HEK293T (cell line): ENCODE data around the gene TRABD2A.

ENCODE experiments used
- CTCF ChIA-PET: fragments of 350-600 bp; formaldehyde crosslinking; extraction: SDS; loops from one replicate; lab custom pipeline; 2021; ENCODE audit warnings: antibody characterized with exemption, inconsistent platforms; lab: Yijun Ruan, JAX
- POLR2A ChIA-PET: fragments of 350-600 bp; formaldehyde crosslinking; extraction: SDS; loops from one replicate; lab custom pipeline; 2020; ENCODE audit warnings: antibody characterized with exemption, inconsistent platforms; lab: Yijun Ruan, JAX
- DNase-seq: peaks from one replicate; pipeline ENCODE4 v3.0.0; 2012; ENCODE audit warnings: mixed read lengths; ENCODE audit errors: extremely low spot score
- ARNT ChIP-seq: fragments of 450-650 bp; IDR thresholded peaks from 2 replicates; pipeline ENCODE4 v1.6.1; 2017; ENCODE audit warnings: mild to moderate bottlenecking
- BHLHE40 ChIP-seq: fragments of 450-650 bp; IDR thresholded peaks from 2 replicates; pipeline ENCODE4 v1.6.1; 2016; ENCODE audit warnings: mild to moderate bottlenecking, moderate library complexity, borderline replicate concordance
- CTBP1 ChIP-seq: fragments of 450-650 bp; IDR thresholded peaks from 2 replicates; pipeline ENCODE4 v1.6.1; 2016; ENCODE audit warnings: borderline replicate concordance
- ELF4 ChIP-seq: fragments of 450-650 bp; IDR thresholded peaks from 2 replicates; pipeline ENCODE4 v1.6.1; 2017; ENCODE audit warnings: antibody characterized with exemption
- FOXA1 ChIP-seq: fragments of 450-650 bp; IDR thresholded peaks from 2 replicates; pipeline ENCODE4 v1.6.1; 2016; ENCODE audit warnings: mild to moderate bottlenecking
- FOXK2 ChIP-seq: fragments of 450-650 bp; IDR thresholded peaks from 2 replicates; pipeline ENCODE4 v1.6.1; 2016; ENCODE audit warnings: mild to moderate bottlenecking
- FOXM1 ChIP-seq: fragments of 450-650 bp; IDR thresholded peaks from 2 replicates; pipeline ENCODE4 v1.6.1; 2017; ENCODE audit warnings: mild to moderate bottlenecking, borderline replicate concordance
- HDGF ChIP-seq: fragments of 450-650 bp; IDR thresholded peaks from 2 replicates; pipeline ENCODE4 v1.6.1; 2017; ENCODE audit warnings: antibody characterized with exemption, borderline replicate concordance
- L3MBTL2 ChIP-seq: fragments of 450-650 bp; conservative IDR thresholded peaks from 2 replicates; pipeline ENCODE4 v1.6.1; 2016; ENCODE audit warnings: mild to moderate bottlenecking
- LEF1 ChIP-seq: fragments of 450-650 bp; IDR thresholded peaks from 2 replicates; pipeline ENCODE4 v1.6.1; 2017; ENCODE audit warnings: mild to moderate bottlenecking, borderline replicate concordance
- NFRKB ChIP-seq: fragments of 450-650 bp; IDR thresholded peaks from 2 replicates; pipeline ENCODE4 v1.6.1; 2016; ENCODE audit warnings: mild to moderate bottlenecking, moderate library complexity
- PKNOX1 ChIP-seq: fragments of 450-650 bp; IDR thresholded peaks from 2 replicates; pipeline ENCODE4 v1.6.1; 2016
- SP1 ChIP-seq: fragments of 450-650 bp; IDR thresholded peaks from 2 replicates; pipeline ENCODE4 v1.6.1; 2017
- SUZ12 ChIP-seq: fragments of 450-650 bp; IDR thresholded peaks from 2 replicates; pipeline ENCODE4 v1.6.1; 2016; ENCODE audit warnings: mild to moderate bottlenecking
- TARDBP ChIP-seq: fragments of 450-650 bp; IDR thresholded peaks from 2 replicates; pipeline ENCODE4 v1.6.1; 2016
- ZNF384 ChIP-seq: fragments of 450-650 bp; IDR thresholded peaks from 2 replicates; pipeline ENCODE4 v1.6.1; 2016

The TRABD2A gene

GRCh38 chr2:84801811-84802210, 79.1 kb downstream of the TRABD2A start:
- DNase-seq: no peak
- no peak for TF ChIP-seq HDGF
- TF ChIP-seq FOXK2: no peak
- TF ChIP-seq FOXM1: no peak
- TF ChIP-seq PKNOX1: no peak
- TF ChIP-seq BHLHE40: no peak
- TF ChIP-seq L3MBTL2: no peak
- no peak for TF ChIP-seq ZNF384
- no peak for TF ChIP-seq FOXA1
- TF ChIP-seq LEF1: no peak
- TF ChIP-seq ARNT: no peak
- no peak for TF ChIP-seq CTBP1
- no peak for TF ChIP-seq NFRKB
- TF ChIP-seq SUZ12: no peak
- no peak for TF ChIP-seq ELF4
- ChIA-PET POLR2A (no interaction called here), CTCF (no interaction called here)

GRCh38 chr2:84800194-84800805, 80.6 kb downstream of the TRABD2A start:
- TF ChIP-seq TARDBP: no peak
- no peak for TF ChIP-seq ZNF384
- no peak for TF ChIP-seq ARNT
- TF ChIP-seq BHLHE40: no peak
- no peak for TF ChIP-seq LEF1
- TF ChIP-seq FOXK2: no peak
- no peak for TF ChIP-seq PKNOX1
- TF ChIP-seq ELF4: no peak
- TF ChIP-seq SP1: no peak
- ChIA-PET POLR2A (no interaction called here), CTCF (no interaction called here)
- no peak for DNase-seq

DNA sequence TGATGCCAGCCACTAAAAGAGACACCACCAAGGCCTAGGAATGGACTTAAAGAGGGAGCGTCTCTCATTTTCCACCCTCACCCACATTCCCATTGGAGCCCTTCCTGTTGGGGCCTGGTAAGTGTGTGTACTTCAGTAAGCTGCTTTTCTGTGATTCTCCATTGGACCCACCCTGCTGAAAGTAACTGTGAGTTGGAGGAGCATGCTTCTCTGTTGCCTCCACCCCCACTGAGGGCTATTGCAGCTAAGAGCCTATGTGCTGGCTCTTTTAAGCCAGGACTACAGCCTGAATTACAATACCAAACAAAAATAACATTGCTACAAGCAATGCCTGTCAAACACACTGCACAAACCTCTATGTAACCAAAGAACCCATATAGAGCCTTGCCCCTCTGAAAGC, 81.1 kb downstream of the TRABD2A start:
- CTCF ChIA-PET: no interaction called here
- POLR2A ChIA-PET: no interaction called here

GRCh38 chr2:84797271-84797670, 83.6 kb downstream of the TRABD2A start:
- POLR2A ChIA-PET: no interaction called here
- TF ChIP-seq NFRKB: no peak
- no peak for TF ChIP-seq PKNOX1
- no peak for TF ChIP-seq FOXK2
- TF ChIP-seq ZNF384: no peak
- no peak for TF ChIP-seq SP1
- TF ChIP-seq ARNT: no peak
- TF ChIP-seq L3MBTL2: no peak
- TF ChIP-seq TARDBP: no peak
- no peak for TF ChIP-seq FOXA1
- no peak for TF ChIP-seq FOXM1
- TF ChIP-seq HDGF: no peak
- TF ChIP-seq CTBP1: no peak
- no peak for TF ChIP-seq LEF1
- no peak for TF ChIP-seq BHLHE40
- no peak for TF ChIP-seq ELF4
- TF ChIP-seq SUZ12: no peak
- no peak for DNase-seq
- CTCF ChIA-PET: no interaction called here

More for the DNA sequence above, 81.1 kb downstream of the TRABD2A start:
- no peak for TF ChIP-seq PKNOX1
- TF ChIP-seq ARNT: no peak
- no peak for TF ChIP-seq L3MBTL2
- no peak for TF ChIP-seq TARDBP
- no peak for TF ChIP-seq FOXM1
- TF ChIP-seq SP1: no peak
- TF ChIP-seq SUZ12: no peak
- no peak for TF ChIP-seq CTBP1
- no peak for TF ChIP-seq NFRKB
- TF ChIP-seq ELF4: no peak
- no peak for TF ChIP-seq FOXA1
- no peak for TF ChIP-seq BHLHE40
- DNase-seq: no peak

- CTCF ChIA-PET: no interaction called here
- no peak for DNase-seq
- TF ChIP-seq ZNF384 (no peak), CTBP1 (no peak), ELF4 (no peak), L3MBTL2 (no peak), FOXA1 (no peak), ARNT (no peak), LEF1 (no peak), SUZ12 (no peak), HDGF (no peak), SP1 (no peak), TARDBP (no peak), FOXM1 (no peak), BHLHE40 (no peak), FOXK2 (no peak), PKNOX1 (no peak), NFRKB (no peak)
- POLR2A ChIA-PET: no interaction called here
Measured at GRCh38 chr2:84796798-84797197, 84.1 kb downstream of the TRABD2A start.
